Psoas muscle (tissue), 8 donors: ENCODE results near the gene VWA8. TPM values are rescaled to one million over a fixed set of nuclear protein-coding genes. Genes with fewer than 3 reads are reported as not detected.

Source experiments
- ATAC-seq, 4 donors: fragments of 200-7000 bp; cut with Tn5 transposase; one replicate each; pipeline ENCODE4 v1.9.1; 2020; ENCODE audit warnings: moderate library complexity in 3 of 4, mild to moderate bottlenecking in 2 of 4
- DNase-seq, 2 donors: peaks; one replicate each; pipeline ENCODE4 v3.0.0-alpha.2; 2020
- H3K27ac ChIP-seq: fragments of 200-600 bp; one replicate; pipeline ENCODE4 v1.8.0; 2022
- H3K27me3 ChIP-seq, 3 donors: fragments of 200-600 bp in 1 of 3; one replicate each; pipeline versions ENCODE4 v1.6.1 to v1.8.0; 2013 to 2022; ENCODE audit warnings: low read length in 2 of 3, mild to moderate bottlenecking in 2 of 3, moderate library complexity in 1 of 3; ENCODE audit not compliant: insufficient read depth in 3 of 3
- H3K36me3 ChIP-seq, 2 donors: fragments of 200-600 bp in 1 of 2; one replicate each; pipeline versions ENCODE4 v1.6.1 to v1.8.0; 2013 to 2022; ENCODE audit warnings: low read depth in 1 of 2, mild to moderate bottlenecking in 1 of 2, moderate library complexity in 1 of 2; ENCODE audit not compliant: insufficient read depth in 1 of 2
- H3K4me1 ChIP-seq: fragments of 200-600 bp; one replicate; pipeline ENCODE4 v1.8.0; 2022
- H3K4me3 ChIP-seq: fragments of 200-600 bp; one replicate; pipeline ENCODE4 v1.8.0; 2022; ENCODE audit warnings: mild to moderate bottlenecking
- H3K9me3 ChIP-seq: fragments of 200-600 bp; one replicate; pipeline ENCODE4 v1.8.0; 2022
- CTCF ChIP-seq: fragments of 200-600 bp; IDR thresholded peaks from one replicate; pipeline ENCODE4 v1.8.0; 2022; ENCODE audit warnings: antibody characterized with exemption
- WGBS, 3 donors: extraction: QIAGEN DNeasy Blood & Tissue Kit; methylation state at CpG; one replicate each; pipeline versions ENCODE4 v1.1.6 to v1.1.7; 2013; 5-methylcytosine and 5-hydroxymethylcytosine counted together
- intact Hi-C, 2 donors: fragments of 100-400 bp; cut with DNase I; formaldehyde crosslinking; loops; one replicate each; pipeline versions ENCODE4 v1.11.0 to v1.14.2; 2022
- polyA plus RNA-seq, 3 donors: library from polyadenylated mRNA; stranded (reverse); fragments of 200-250 nt; gene quantifications; one replicate each; pipeline ENCODE4 v1.2.3, GENCODE V29; 2013
- total RNA-seq, 4 donors: library from RNA; stranded (reverse); fragmentation: NEBNext Ultra II Directional in 2 of 4; extraction: Animal tissue kit (Norgen Biotek cat#: 25700) in 2 of 4; gene quantifications; one replicate each; pipeline versions ENCODE4 v1.2.1 to v1.2.4, GENCODE V29; 2021 to 2023
- donor health status: healthy with polysubstance abuse.
- donor health status: DM: no; HTN: no; CAD: no; lungs with moderate emphysema.
- donor health status: Bipolar disorder and iron deficiency.
- donor health status: healthy.
- donor health status: DM: yes; HTN: yes; CAD: no.
- donor health status: DM: no; HTN: no; CAD: no.
- donor health status: DM: no; HTN: no; CAD: no.
- donor health status: DM: yes; HTN: yes; CAD: no.

The VWA8 gene
- total and polyA plus RNA-seq, 7 donors, result 8.6 to 50.5 (median 30.1) TPM

- DNase-seq (no peak), ATAC-seq (no peak)
- no peak overlapping the region for H3K4me3 ChIP-seq
- H3K27me3 ChIP-seq, result no peaks in the 10 kb centered on the region
- H3K4me1 ChIP-seq, result peaks cover 26% of the 10 kb centered on the region
- H3K27ac ChIP-seq, result peak overlapping the region; percentile 36
- intact Hi-C loops, result loop anchor here (5.0 to 10.0 kb wide), 2 partner anchors 32 to 190 kb away; partner anchors contain the start of gene RGCC (in 1 of the 2)
- TF ChIP-seq CTCF, result no peak
- no peaks in the 10 kb centered on the region for H3K9me3 ChIP-seq
- WGBS, 3 donors, result 68 to 82% (median 72%) methylated on average over 1 of the region's 1 CpG
- H3K36me3 ChIP-seq, result no peaks in the 10 kb centered on the region
Observed at GRCh38 chr13:41644742-41645141, 316.2 kb downstream of the VWA8 start.

- DNase-seq, result no peak
- no peak for ATAC-seq
- Histone ChIP-seq H3K4me3 (no peak overlapping the region), H3K27me3 (no peaks in the 10 kb centered on the region), H3K4me1 (peaks cover 28% of the 10 kb centered on the region), H3K36me3 (no peaks in the 10 kb centered on the region), H3K27ac (no peak overlapping the region), H3K9me3 (no peaks in the 10 kb centered on the region)
- no peak for TF ChIP-seq CTCF
- 73 to 91% (median 75%) methylated on average over 4 of the region's 4 CpGs for WGBS, 3 donors
- intact Hi-C loops, result loop anchor here (2.0 to 10.0 kb wide), 2 partner anchors 63 to 189 kb away; partner anchors contain the start of gene RGCC (in 1 of the 2)
Observed at GRCh38 chr13:41643507-41643906, 317.4 kb downstream of the VWA8 start.

GRCh38 chr13:41641961-41642360 is 318.9 kb downstream of the VWA8 start:
- no peak for TF ChIP-seq CTCF
- intact Hi-C loops, result loop anchor here (2.0 to 10.0 kb wide), 2 partner anchors 61 to 187 kb away; partner anchors contain the start of gene RGCC (in 1 of the 2)
- H3K9me3 ChIP-seq, result no peaks in the 10 kb centered on the region
- H3K4me1 ChIP-seq, result peaks cover 28% of the 10 kb centered on the region
- ATAC-seq (no peak), DNase-seq (no peak)
- no peak overlapping the region for H3K4me3 ChIP-seq
- H3K27me3 ChIP-seq, result no peaks in the 10 kb centered on the region
- H3K27ac ChIP-seq, result no peak overlapping the region
- WGBS, 3 donors, result 88 to 98% (median 94%) methylated on average over 4 of the region's 4 CpGs
- H3K36me3 ChIP-seq, result no peaks in the 10 kb centered on the region

- Histone ChIP-seq H3K27me3 (no peaks in the 10 kb centered on the region), H3K9me3 (no peaks in the 10 kb centered on the region), H3K36me3 (no peaks in the 10 kb centered on the region), H3K4me1 (peaks cover 28% of the 10 kb centered on the region), H3K4me3 (no peak overlapping the region), H3K27ac (no peak overlapping the region)
- DNase-seq, result no peak
- ATAC-seq, result no peak
- no peak for TF ChIP-seq CTCF
- 63 to 83% (median 75%) methylated on average over 1 of the region's 1 CpG for WGBS, 3 donors
- intact Hi-C loops, result loop anchor here in 1 of 2 donors (10.0 kb wide), 1 partner anchor 187 kb away; the partner anchor contains the start of gene RGCC
Observed at GRCh38 chr13:41641429-41641828, 319.5 kb downstream of the VWA8 start.
